Activated CD8-positive, alpha-beta memory T cell treated with anti-CD3 and anti-CD28 coated beads for 36 hours (primary cell): Measurements from ENCODE around the gene BOD1L1. TPM values are rescaled to one million over a fixed set of nuclear protein-coding genes. Genes with fewer than 3 reads are reported as not detected.

Experiments used
- CTCF ChIA-PET: fragments of 350-600 bp; sonication (Branson Sonifier 250); formaldehyde crosslinking; loops from one replicate; lab custom pipeline; 2021; ENCODE audit warnings: antibody characterized with exemption; lab: Charles Lee
- POLR2A ChIA-PET: fragments of 350-600 bp; sonication (Branson Sonifier 250); formaldehyde crosslinking; loops from one replicate; lab custom pipeline; 2021; ENCODE audit warnings: antibody characterized with exemption; lab: Charles Lee
- total RNA-seq, 2 experiments: library from RNA; stranded (reverse); gene quantifications; one replicate each; pipeline ENCODE4 v1.2.3, GENCODE V29; 2021

The BOD1L1 gene
- total RNA-seq, 2 experiments from 2014 or later, result 32.7 to 33.3 TPM

DNA sequence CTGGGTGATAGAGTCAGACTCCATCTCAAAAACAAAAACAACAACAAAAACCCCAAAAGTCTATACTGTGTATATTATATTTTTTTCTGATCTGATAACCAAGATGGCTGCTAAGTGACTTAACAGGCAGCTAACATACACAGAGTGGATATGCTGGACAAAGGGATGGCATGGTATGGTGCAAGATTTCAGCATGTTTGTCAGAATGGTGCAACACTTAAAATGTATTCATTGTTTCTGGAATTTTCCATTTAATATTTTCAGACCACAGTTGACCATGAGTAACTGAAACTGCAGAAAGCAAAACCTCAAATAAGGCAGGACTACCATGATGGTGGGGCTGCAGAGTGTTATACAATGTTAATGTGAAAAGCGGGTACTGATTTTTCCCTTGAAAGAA lies 6.1 kb upstream of the BOD1L1 start:
- CTCF ChIA-PET, result no interaction called here
- POLR2A ChIA-PET, result no interaction called here

- CTCF ChIA-PET, result interaction anchor here (0.7 to 0.8 kb wide), 2 partner anchors 27 to 29 kb away, joined by 3 to 4 read pairs; no protein-coding TSS in a partner anchor
- POLR2A ChIA-PET, result no interaction called here
Observed at GRCh38 chr4:13627178-13627605, 333 bp downstream of the BOD1L1 start.

DNA sequence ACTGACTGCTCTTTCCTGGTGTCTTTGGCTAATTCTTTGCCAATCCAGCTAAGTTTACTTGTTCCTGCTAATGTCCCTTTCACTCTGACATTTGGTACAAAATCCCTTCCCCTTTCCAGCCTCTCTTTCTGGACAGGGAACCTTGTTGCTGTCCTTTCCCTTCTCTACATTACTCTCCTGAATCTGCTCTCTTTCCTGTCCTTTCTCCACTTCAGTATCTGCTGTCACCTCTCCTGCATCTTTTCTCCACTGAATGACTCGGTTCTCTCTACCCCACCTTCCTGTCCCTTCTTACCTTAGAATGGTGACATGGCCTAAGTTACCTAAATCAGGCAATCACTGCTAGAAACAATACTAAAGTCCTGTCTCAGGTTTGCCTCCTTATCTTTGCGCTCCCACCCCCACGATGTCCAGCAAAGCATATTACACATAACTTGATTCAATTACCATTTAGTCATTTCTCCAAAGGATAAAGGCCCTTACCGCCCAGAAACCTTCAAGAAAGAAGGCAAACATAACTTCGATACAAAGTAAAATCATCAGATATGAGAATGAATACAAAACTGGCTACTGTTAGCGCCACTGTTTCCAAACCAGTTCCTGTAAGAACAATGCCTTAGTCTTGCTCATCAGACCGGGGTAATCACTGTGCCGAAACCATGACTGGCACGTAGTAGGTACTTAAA lies 890 bp downstream of the BOD1L1 start:
- POLR2A ChIA-PET, result no interaction called here
- CTCF ChIA-PET, result no interaction called here

DNA sequence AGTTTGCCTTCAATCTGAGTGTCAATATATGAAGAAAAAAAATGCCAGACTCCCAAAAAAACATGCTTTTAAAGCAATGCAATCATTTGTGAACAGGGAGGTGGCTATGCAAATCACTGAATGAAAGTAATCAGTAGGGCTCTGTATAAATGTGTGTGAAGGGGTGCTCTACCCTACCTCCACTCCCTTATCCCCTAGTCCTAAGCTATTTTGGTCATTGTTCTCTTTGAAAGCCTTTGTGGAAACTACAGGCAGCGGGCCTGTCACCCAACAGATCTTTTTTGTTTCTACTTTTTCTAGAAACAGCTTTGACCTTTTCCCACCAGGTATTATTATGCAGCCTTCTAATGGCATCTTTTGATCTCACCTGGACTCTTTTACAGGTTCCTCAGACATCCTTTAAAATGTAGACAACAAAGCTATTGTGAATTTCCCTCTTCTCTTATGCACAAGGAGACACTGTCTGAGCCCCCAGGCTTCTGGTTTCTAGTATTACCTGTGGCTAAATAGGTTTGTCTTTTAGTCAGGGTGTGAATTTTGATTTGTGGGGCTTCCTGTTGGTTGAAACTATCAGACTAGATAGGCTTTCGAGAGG lies 9.2 kb downstream of the BOD1L1 start:
- ChIA-PET CTCF (interaction anchor here (0.7 kb wide), 1 partner anchor 907 kb away, joined by 3 read pairs; no protein-coding TSS in a partner anchor), POLR2A (no interaction called here)

DNA sequence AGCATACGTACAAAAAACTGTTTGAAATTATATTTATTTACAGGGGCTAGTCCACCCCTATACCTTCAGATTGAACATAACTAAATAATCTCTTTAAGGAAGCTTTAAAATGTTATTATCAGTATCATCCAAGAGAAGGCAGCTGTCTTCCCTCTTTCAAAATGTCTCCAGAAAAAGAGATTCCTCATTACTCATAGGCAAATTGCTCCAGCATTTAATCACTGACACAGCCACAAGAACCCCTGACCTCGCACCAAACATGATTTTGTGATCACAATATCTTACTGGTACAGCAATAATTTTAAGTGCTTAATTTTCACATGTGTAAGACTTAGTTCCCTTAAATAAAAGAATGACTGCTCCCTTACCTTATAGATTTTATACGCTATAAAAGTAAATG lies 9.7 kb downstream of the BOD1L1 start:
- ChIA-PET POLR2A (no interaction called here), CTCF (interaction anchor here (0.7 kb wide), 1 partner anchor 907 kb away, joined by 3 read pairs; no protein-coding TSS in a partner anchor)

DNA sequence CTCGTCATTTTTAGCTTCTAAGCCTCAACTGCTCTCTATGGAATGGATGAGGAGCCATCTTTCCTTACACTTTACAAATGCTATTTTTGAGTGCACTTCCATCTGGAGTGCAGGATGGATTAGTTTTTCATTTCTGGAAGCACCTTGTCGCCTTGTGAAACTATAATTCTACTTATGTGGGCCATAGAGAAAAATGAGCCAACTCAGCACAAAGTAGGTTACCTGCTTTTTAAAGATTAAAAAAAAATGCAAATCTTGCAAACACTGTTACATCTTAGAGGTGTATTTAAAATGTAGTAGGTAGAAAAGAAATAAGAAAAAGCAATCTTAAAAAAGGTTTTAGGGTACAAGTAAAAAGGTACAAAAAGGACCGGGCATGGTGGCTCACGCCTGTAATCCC lies 10.9 kb downstream of the BOD1L1 start:
- CTCF ChIA-PET, result no interaction called here

DNA sequence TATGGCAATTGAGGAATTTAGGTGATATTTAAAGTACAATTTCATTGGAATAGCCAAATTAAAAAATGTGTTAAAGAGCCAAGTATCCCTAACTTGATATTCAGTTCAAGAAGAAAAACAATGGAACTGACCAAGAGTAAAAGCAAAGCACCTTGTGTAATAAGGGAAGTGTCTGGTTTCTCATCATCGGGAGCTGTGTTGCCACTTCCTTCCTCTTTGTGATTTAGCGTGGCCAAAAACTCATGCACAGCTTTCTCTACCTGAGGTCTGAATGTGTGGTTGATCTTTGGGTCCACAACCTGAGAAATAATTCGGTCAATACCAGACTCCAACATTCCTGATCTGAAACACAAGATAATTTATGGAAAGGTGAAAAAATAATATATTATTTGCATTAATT lies 12.4 kb downstream of the BOD1L1 start:
- ChIA-PET POLR2A (no interaction called here), CTCF (interaction anchor here (1.3 kb wide), 1 partner anchor 39 kb away, joined by 5 read pairs; no protein-coding TSS in a partner anchor)

More for the DNA sequence above, 10.9 kb downstream of the BOD1L1 start:
- POLR2A ChIA-PET, result no interaction called here

GRCh38 chr4:13612569-13612968 lies 15.0 kb downstream of the BOD1L1 start:
- POLR2A ChIA-PET, result no interaction called here
- CTCF ChIA-PET, result no interaction called here

DNA sequence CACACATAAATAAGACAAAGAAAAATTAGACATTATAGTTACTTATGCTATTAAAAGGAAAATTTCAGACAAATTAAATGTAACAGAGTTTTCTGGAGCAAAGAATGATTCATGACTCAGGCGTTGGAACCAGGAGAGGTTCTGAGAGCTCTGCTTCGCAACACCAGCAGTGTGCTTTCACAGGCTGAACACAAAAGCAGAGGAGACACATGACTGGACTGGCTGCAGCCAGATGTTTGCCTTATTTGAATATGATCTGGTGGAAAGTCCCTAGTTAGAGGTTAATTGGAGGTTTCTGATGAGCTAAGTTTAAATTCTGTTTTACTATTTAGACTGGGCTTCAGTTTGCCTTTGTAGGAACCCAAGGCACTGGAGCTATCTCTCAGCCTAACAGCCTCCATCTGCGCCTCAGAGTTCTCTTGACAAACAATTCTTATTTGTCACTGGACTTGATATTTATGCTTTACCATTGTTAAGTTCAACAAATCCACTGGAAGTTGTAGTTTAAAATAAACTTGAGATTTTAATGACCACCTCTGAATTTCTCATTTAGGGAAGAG lies 16.2 kb downstream of the BOD1L1 start:
- ChIA-PET CTCF (no interaction called here), POLR2A (no interaction called here)

GRCh38 chr4:13605330-13605729 lies 22.2 kb downstream of the BOD1L1 start:
- ChIA-PET POLR2A (no interaction called here), CTCF (no interaction called here)

- POLR2A ChIA-PET, result no interaction called here
- CTCF ChIA-PET, result no interaction called here
Observed at GRCh38 chr4:13601848-13602247, 25.7 kb downstream of the BOD1L1 start.

DNA sequence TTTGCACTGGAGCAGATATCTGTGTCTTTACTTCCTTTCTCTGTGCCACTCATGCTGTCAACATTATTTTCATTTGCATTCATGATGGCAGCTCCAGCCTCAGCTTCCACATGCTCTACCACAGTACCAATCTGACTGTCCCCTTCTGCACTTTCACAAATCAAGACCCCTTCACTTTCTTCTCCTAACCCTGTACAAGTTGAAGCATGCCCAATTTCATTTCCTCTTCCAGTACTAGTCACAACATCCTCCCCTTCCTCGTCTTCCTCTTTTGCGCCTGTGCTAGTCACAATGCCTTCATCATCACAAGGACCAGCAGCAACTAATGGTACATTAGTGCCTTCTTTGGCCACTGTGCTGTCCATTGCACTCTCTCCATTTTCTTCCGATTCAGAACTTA lies 26.5 kb downstream of the BOD1L1 start:
- CTCF ChIA-PET, result no interaction called here
- POLR2A ChIA-PET, result no interaction called here

GRCh38 chr4:13599159-13599558 lies 28.4 kb downstream of the BOD1L1 start:
- CTCF ChIA-PET, result interaction anchor here (0.6 kb wide), 1 partner anchor 57 kb away, joined by 4 read pairs; no protein-coding TSS in a partner anchor

DNA sequence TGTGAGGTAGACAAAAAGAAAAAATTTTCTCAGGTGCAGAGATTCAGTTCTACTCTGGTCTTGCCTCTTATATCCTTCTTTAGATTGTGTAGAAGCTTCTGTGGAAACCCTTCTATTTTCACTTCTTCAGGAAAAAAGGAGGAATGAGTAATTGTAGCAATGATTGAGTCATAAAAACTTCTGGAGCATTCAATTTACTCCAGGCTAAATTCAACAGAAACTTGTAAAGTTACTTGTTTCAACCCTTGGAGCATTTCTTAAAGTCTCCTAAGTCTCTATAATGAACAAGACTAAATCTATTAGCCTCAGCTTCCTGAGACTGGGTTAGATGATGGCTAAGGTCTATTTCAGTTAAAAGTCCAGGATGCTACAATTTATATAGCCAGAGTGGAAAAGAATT lies 29.9 kb downstream of the BOD1L1 start:
- POLR2A ChIA-PET, result no interaction called here
- CTCF ChIA-PET, result no interaction called here

More at GRCh38 chr4:13599159-13599558, 28.4 kb downstream of the BOD1L1 start:
- POLR2A ChIA-PET, result no interaction called here

- POLR2A ChIA-PET, result no interaction called here
Observed at GRCh38 chr4:13597141-13597540, 30.4 kb downstream of the BOD1L1 start.

DNA sequence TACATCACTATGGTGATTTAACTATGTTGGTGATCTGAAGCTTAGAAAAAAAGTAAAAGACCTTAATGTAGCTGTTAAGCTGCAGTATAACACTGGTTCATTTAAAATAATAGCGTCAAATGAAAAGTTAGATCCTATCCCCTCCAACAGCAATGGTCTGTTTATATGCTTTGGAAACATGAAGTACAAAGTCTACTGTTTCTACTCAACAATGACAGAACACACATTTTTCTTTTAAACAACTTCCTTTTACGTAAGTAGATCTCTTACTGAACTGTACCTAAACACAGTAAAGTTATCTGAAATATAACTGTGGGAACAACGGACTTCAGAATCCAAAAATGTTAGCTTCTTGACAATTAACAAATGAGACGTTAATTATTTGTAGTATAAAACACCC lies 35.3 kb downstream of the BOD1L1 start:
- POLR2A ChIA-PET, result no interaction called here

More at GRCh38 chr4:13597141-13597540, 30.4 kb downstream of the BOD1L1 start:
- CTCF ChIA-PET, result no interaction called here

DNA sequence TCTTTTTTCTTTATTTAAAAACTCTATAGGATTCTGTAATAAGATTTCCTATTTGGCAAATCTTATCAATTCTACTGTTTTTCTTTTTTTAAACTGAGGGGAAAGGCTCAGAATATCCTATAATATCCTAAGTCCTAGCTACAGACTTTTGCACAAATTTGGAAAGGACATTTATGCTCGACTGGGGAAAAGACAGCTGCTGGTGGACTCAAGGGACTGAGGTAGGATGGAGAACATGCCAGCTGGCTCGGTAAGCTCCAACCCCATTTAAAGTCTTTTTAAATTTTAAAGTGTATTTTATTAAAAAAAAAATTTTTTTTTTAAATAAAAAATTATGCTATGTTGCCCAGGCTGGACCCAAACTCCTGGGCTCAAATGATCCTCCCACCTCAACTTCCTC lies 36.8 kb downstream of the BOD1L1 start:
- CTCF ChIA-PET, result no interaction called here

More for the DNA sequence above, 35.3 kb downstream of the BOD1L1 start:
- CTCF ChIA-PET, result no interaction called here

DNA sequence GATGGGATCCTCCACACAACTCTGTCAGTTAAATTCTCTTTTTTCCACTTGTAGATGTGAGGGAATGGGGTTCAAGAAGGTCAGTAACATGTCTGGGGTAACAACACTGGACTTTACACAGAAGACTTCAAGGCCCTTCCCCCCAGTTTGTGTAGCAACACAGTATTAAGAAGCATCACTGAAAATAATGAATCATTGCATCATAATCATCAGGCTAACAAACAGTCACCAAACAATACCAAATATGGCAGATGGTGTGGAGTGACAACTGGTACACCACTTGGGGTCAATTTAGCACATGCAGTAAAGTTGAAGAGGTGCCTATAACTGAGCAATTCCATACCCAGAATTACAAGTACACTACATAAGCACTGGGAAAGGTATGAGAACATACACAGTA lies 38.6 kb downstream of the BOD1L1 start:
- POLR2A ChIA-PET, result no interaction called here
- CTCF ChIA-PET, result no interaction called here

More for the DNA sequence above, 36.8 kb downstream of the BOD1L1 start:
- POLR2A ChIA-PET, result no interaction called here

- CTCF ChIA-PET, result no interaction called here
Observed at GRCh38 chr4:13584481-13584880, 43.0 kb downstream of the BOD1L1 start.

GRCh38 chr4:13580036-13580435 lies 47.5 kb downstream of the BOD1L1 start:
- POLR2A ChIA-PET, result no interaction called here
- CTCF ChIA-PET, result no interaction called here

More at GRCh38 chr4:13584481-13584880, 43.0 kb downstream of the BOD1L1 start:
- POLR2A ChIA-PET, result no interaction called here
